LNCAP (cell line): Measurements from ENCODE around the gene CCDC196.

Experiments used
- TF ChIP-seq, protein P1 (sequence below): fragments of 450-650 bp; IDR thresholded peaks from 2 replicates; pipeline ENCODE4 v1.5.1; 2017; ENCODE audit warnings: mild to moderate bottlenecking

The CCDC196 gene

GRCh38 chr14:66482873-66483272, 3.3 kb upstream of the CCDC196 start:
- TF ChIP-seq, protein P1, sequence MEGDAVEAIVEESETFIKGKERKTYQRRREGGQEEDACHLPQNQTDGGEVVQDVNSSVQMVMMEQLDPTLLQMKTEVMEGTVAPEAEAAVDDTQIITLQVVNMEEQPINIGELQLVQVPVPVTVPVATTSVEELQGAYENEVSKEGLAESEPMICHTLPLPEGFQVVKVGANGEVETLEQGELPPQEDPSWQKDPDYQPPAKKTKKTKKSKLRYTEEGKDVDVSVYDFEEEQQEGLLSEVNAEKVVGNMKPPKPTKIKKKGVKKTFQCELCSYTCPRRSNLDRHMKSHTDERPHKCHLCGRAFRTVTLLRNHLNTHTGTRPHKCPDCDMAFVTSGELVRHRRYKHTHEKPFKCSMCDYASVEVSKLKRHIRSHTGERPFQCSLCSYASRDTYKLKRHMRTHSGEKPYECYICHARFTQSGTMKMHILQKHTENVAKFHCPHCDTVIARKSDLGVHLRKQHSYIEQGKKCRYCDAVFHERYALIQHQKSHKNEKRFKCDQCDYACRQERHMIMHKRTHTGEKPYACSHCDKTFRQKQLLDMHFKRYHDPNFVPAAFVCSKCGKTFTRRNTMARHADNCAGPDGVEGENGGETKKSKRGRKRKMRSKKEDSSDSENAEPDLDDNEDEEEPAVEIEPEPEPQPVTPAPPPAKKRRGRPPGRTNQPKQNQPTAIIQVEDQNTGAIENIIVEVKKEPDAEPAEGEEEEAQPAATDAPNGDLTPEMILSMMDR: no peak

GRCh38 chr14:66483322-66483721, 2.8 kb upstream of the CCDC196 start:
- TF ChIP-seq, protein P1: no peak

DNA sequence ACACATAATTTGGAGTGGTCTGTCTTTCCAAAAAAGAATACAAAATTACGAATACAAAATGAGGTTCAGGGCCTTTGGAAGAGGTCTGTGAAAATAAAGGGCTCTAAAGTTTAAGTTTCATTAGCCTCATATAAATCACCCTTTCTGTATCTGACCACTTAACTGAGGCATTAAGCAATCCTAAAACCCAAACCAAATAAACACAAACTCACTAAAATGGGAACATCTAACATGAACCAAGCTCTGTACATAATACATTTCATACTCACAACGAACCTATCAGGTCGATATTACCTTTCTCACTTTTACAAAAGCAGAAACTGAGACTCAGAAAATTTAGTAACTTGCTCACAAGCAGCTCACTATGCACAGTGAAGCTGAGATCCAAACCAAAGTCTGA, 1.1 kb upstream of the CCDC196 start:
- TF ChIP-seq, protein P1: no peak

DNA sequence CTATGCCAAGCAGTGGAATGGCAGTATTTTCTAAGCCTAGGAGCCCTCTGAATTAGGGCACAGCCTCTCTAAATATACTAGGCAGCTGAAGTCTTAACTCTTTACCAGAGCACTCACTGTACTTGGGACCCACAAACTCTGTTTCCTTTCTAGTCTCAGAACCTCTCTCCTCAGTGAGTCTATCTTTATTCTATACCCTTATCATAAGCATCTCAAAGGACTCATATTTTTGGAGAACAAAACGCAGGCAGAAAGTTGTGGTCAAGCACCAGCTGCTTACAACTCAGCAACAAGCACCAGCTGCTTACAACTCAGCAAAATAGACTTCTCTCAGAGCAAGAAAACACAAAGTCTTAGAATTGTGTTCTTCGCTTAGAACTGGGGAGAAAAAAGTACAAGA, 993 bp downstream of the CCDC196 start:
- TF ChIP-seq, protein P1: no peak

- TF ChIP-seq, protein P1: no peak
Observed at GRCh38 chr14:66490143-66491111, 4.3 kb downstream of the CCDC196 start.

DNA sequence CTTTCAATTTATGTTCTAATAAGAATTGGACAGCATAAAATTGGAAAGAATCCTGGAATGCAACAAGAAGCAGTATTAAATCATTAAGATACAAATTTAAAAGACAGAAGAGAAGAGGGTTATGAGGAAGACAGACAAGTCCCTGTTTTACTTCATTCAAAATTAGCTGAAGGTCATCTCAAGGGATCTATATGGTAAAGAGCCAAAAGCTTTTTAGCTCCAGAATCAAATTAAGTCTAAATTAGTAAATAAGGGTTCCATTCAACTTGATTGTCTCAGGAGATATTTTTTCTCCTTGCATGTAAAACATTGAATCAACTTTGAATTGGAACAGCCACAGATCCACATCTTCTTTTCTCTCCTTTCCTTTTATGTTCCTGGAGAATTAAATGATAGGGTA, 7.6 kb downstream of the CCDC196 start:
- TF ChIP-seq, protein P1: no peak

- TF ChIP-seq, protein P1: peak; percentile 83
Observed at GRCh38 chr14:66495218-66496098, 9.3 kb downstream of the CCDC196 start.
